GM12892 (cell line): ENCODE data around the gene RPS15.
A peak's percentile ranks its signal among the peaks of the same experiment; 100 is the strongest.

Experiments used
- POLR2A ChIP-seq: IDR thresholded peaks from 2 replicates; pipeline ENCODE4 v1.6.1; 2011; ENCODE audit warnings: low read depth, low read length, control low read depth
- POLR2AphosphoS5 ChIP-seq: IDR thresholded peaks from 2 replicates; pipeline ENCODE4 v1.6.1; 2011; ENCODE audit warnings: low read depth, low read length, control low read depth
- TAF1 ChIP-seq: IDR thresholded peaks from 2 replicates; pipeline ENCODE4 v1.6.1; 2011; ENCODE audit warnings: low read depth, mild to moderate bottlenecking, control low read depth, low read length, borderline replicate concordance

GRCh38 chr19:1406774-1407527 is 31.2 kb upstream of the RPS15 start:
- TF ChIP-seq POLR2A = peak; percentile 67; the same call in 1 of the 2 replicates
- no peak for TF ChIP-seq TAF1
- TF ChIP-seq POLR2AphosphoS5 = peak; percentile 69
